Measurements from ENCODE around the gene TSKS. TPM values are rescaled to one million over a fixed set of nuclear protein-coding genes. Genes with fewer than 3 reads are reported as not detected.

The TSKS gene
- total and polyA plus RNA-seq, 2 of the 13 experiments (the other 11 are each of a cell fraction or from before 2014, with no cell fraction given), result 0.03 TPM; not detected in 1

- Histone ChIP-seq H3K9me3 (ENCODE audit: low read length) (no peaks in the 10 kb centered on the region), H3K36me3 (replicated peaks in 1 of 2; ENCODE audit: control insufficient read depth in 1 of 2, insufficient read depth in 2 of 2, low read length in 2 of 2) (peaks cover 17 to 33% of the 10 kb centered on the region in 2 experiments; a peak in 4 of 5 replicates), H3K4me1 (ENCODE audit: insufficient read depth, low read length) (no peaks in the 10 kb centered on the region), H3K4me3 (replicated peaks in 1 of 3; ENCODE audit: insufficient read depth in 1 of 3, low read depth in 2 of 3, low read length in 3 of 3) (no peak overlapping the region), H3K4me2 (ENCODE audit: low read depth, low read length) (no peak overlapping the region), H3K79me2 (ENCODE audit: insufficient read depth, low read length) (no peaks in the 10 kb centered on the region), H3K27me3 (ENCODE audit: control insufficient read depth in 1 of 2, insufficient read depth in 2 of 2, low read length in 2 of 2) (no peaks in the 10 kb centered on the region), H2AFZ (ENCODE audit: low read length) (no peak overlapping the region), H3K9ac (ENCODE audit: insufficient read depth, low read depth, low read length) (no peak overlapping the region), H4K20me1 (ENCODE audit: insufficient read depth, low read length) (no peaks in the 10 kb centered on the region), H3K27ac (ENCODE audit: extremely low read length, insufficient read depth, low read length) (no peak overlapping the region)
- TF ChIP-seq MED13 (CRISPR knock-in tag; IDR thresholded peaks at IDR 0.05), result no peak
- TF ChIP-seq PRDM10 (CRISPR knock-in tag; IDR thresholded peaks at IDR 0.05; ENCODE audit: low read depth), result no peak
- TF ChIP-seq ZXDC (CRISPR knock-in tag; IDR thresholded peaks at IDR 0.05), result no peak
- no peak for TF ChIP-seq JUNB (CRISPR knock-in tag; IDR thresholded peaks at IDR 0.05; ENCODE audit: borderline replicate concordance)
- BruUV-seq (replicated peaks), result no TSS peak
- in situ Hi-C loops (cut with HindIII; ENCODE audit: extremely low pct_ligation_motif_present, low pct_unique_long_range_greater_than_20kb), result no loop called here
- WGBS (ENCODE audit: low lambda C conversion rate), result 92% methylated on average over 9 of the region's 10 CpGs
- ChIA-PET POLR2A (interaction anchor here (0.6 kb wide), 1 partner anchor 26 kb away, joined by 3 read pairs; no protein-coding TSS in a partner anchor), CTCF (ENCODE audit: low intra/inter-chr PET ratio, low total read pairs) (no interaction called here)
- no peak for ATAC-seq
- FAIRE-seq, result no peak
- intact Hi-C loops (cut with micrococcal nuclease; ENCODE audit: unreplicated experiment), result no loop called here
- no peak for DNase-seq (ENCODE audit: low spot score)
Measured at GRCh38 chr19:49788857-49789256, 25.8 kb upstream of the TSKS start.
